K562 (cell line): ENCODE data around the gene CCDC106. TPM values are rescaled to one million over a fixed set of nuclear protein-coding genes. Genes with fewer than 3 reads are reported as not detected.
A peak's percentile ranks its signal among the peaks of the same experiment; 100 is the strongest.

ENCODE experiments used
- FOXJ3 ChIP-seq: sonication (generic); formaldehyde crosslinking; IDR thresholded peaks from 2 replicates; pipeline ENCODE4 v1.4.0; 2020; ENCODE audit warnings: mild to moderate bottlenecking, missing genetic modification reagents
- FOXK2 ChIP-seq, 2 experiments: fragments of 450-650 bp; IDR thresholded peaks in 1 of 2; conservative IDR thresholded peaks in 1 of 2; 2 replicates each; pipeline ENCODE4 v1.6.1; 2016; ENCODE audit warnings: low read depth in 2 of 2, mild to moderate bottlenecking in 1 of 2
- HNRNPUL1 ChIP-seq: fragments of 200-400 bp; formaldehyde crosslinking; IDR thresholded peaks from 2 replicates; pipeline ENCODE4 v1.6.1; 2017; ENCODE audit warnings: low read length
- NR2C1 ChIP-seq, 2 experiments: fragments of 450-650 bp; IDR thresholded peaks; 2 replicates each; pipeline ENCODE4 v1.6.1; 2017; ENCODE audit warnings: mild to moderate bottlenecking in 2 of 2, antibody characterized with exemption in 1 of 2, inconsistent platforms in 1 of 2, missing compliant biosample characterization in 1 of 2, missing genetic modification characterization in 1 of 2
- RBFOX2 ChIP-seq: fragments of 200-400 bp; formaldehyde crosslinking; IDR thresholded peaks from 2 replicates; pipeline ENCODE4 v1.6.1; 2017; ENCODE audit warnings: low read depth, mild to moderate bottlenecking, low read length, moderate library complexity
- SP1 ChIP-seq: sonication (generic); formaldehyde crosslinking; IDR thresholded peaks from 2 replicates; pipeline ENCODE4 v1.8.1; 2022; ENCODE audit warnings: mild to moderate bottlenecking, missing genetic modification reagents
- SPI1 ChIP-seq: IDR thresholded peaks from 2 replicates; pipeline ENCODE4 v1.6.1; 2011; ENCODE audit warnings: low read depth, low read length, control low read depth, borderline replicate concordance
- TFAM ChIP-seq: fragments of 250-450 bp; sonication (Bioruptor Pico); conservative IDR thresholded peaks from 2 replicates; pipeline ENCODE4 v1.5.0; 2021; ENCODE audit warnings: mild to moderate bottlenecking, moderate library complexity
- XRCC5 ChIP-seq: fragments of 200-400 bp; formaldehyde crosslinking; IDR thresholded peaks from 2 replicates; pipeline ENCODE4 v1.6.1; 2017; ENCODE audit warnings: low read depth, mild to moderate bottlenecking, low read length
- polyA plus RNA-seq, 8 experiments: library from polyadenylated mRNA; depleted of rRNA in 4 of 8; stranded (reverse) in 5 of 8; unstranded in 3 of 8; fragments of >200 nt; fragmentation: Nextera tagmentation in 2 of 8; fragmentation: Illumina TruSeq in 1 of 8; extraction: Ambion mirVana in 2 of 8; extraction: Trizol in 1 of 8; gene quantifications; 2 replicates each; pipeline versions ENCODE4 v1.2.1 to v1.2.3, GENCODE V29; 2011 to 2014; ENCODE audit warnings: inconsistent platforms in 1 of 8, missing spikeins in 1 of 8
- total RNA-seq, 7 experiments: library from RNA; depleted of rRNA in 6 of 7; stranded (reverse); fragments of >200 nt in 6 of 7; fragmentation: Illumina TruSeq in 2 of 7; extraction: Trizol in 2 of 7; gene quantifications; 2 replicates each; pipeline versions ENCODE4 v1.2.1 to v1.2.3, GENCODE V29; 2011 to 2021; ENCODE audit warnings: low replicate concordance in 1 of 7
- TF ChIP-seq, protein P1 (sequence below), 2 experiments: IDR thresholded peaks; 2 replicates each; pipeline ENCODE4 v1.6.1; 2011; ENCODE audit warnings: borderline replicate concordance in 1 of 2, control low read depth in 1 of 2, low read depth in 1 of 2, low read length in 1 of 2, mild to moderate bottlenecking in 1 of 2, mixed read lengths in 1 of 2, moderate library complexity in 1 of 2; ENCODE audit not compliant: insufficient read depth in 1 of 2, insufficient read length in 1 of 2, poor library complexity in 1 of 2, severe bottlenecking in 1 of 2; ENCODE audit errors: extremely low read depth in 1 of 2
- TF ChIP-seq, protein P2 (sequence below), 3 experiments: fragments of 200-800 bp in 1 of 3; fragments of 250-450 bp in 1 of 3; fragments of 450-650 bp in 1 of 3; sonication (Bioruptor Pico) in 1 of 3; sonication (Bioruptor generic) in 1 of 3; formaldehyde crosslinking in 1 of 3; IDR thresholded peaks; 2 replicates each; pipeline versions ENCODE4 v1.6.1 to v1.8.0; 2016 to 2022; ENCODE audit warnings: mild to moderate bottlenecking in 2 of 3, missing genetic modification characterization in 2 of 3, missing compliant biosample characterization in 1 of 3, moderate library complexity in 1 of 3
- TF ChIP-seq, protein P3 (sequence below), 2 experiments: fragments of 450-650 bp in 1 of 2; sonication (generic) in 1 of 2; formaldehyde crosslinking in 1 of 2; IDR thresholded peaks; 2 replicates each; pipeline versions ENCODE4 v1.7.1 to v1.9.0; 2016 to 2022; ENCODE audit warnings: inconsistent platforms in 1 of 2, mild to moderate bottlenecking in 1 of 2, missing genetic modification reagents in 1 of 2

CCDC106 gene
- total and polyA plus RNA-seq, 9 of the 15 experiments (the other 6 are each of a cell fraction or from before 2014, with no cell fraction given), result 0.10 to 27.5 (median 15.0) TPM; not detected in 1

DNA sequence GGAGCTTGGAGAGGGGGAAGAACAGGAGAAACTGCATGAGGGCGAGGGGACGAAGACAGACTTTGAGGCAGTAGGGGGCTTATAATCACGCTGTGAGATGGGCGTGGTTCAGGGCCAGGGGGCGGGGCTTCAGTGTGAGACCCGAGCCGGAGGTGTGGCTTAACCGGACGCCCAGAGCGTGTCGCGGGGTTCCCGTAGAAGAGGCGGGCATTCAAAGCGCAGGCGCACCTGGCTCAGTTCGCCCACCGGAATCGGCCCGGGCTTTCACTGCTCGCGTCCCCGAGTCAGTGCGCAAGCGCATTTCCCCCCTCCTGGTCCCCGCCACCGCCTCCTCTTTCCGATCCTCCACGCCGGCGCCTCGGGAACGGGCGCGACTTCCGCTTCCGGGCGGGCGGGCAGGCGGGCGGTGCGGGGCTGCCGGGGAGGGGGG lies 42.8 kb upstream of the CCDC106 start (continued):
- TF ChIP-seq, protein P1, sequence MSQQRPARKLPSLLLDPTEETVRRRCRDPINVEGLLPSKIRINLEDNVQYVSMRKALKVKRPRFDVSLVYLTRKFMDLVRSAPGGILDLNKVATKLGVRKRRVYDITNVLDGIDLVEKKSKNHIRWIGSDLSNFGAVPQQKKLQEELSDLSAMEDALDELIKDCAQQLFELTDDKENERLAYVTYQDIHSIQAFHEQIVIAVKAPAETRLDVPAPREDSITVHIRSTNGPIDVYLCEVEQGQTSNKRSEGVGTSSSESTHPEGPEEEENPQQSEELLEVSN (IDR thresholded peaks at IDR 0.05; ENCODE audit: borderline replicate concordance in 1 of 2, extremely low read depth in 1 of 2, insufficient read depth in 1 of 2, insufficient read length in 1 of 2, low read depth in 1 of 2, low read length in 1 of 2, poor library complexity in 1 of 2, severe bottlenecking in 1 of 2), result peak; percentile 28 to 69
- TF ChIP-seq FOXJ3 (CRISPR knock-in tag) (no peak), FOXK2 (conservative IDR thresholded peaks at IDR 0.05 in 1 of 2, IDR thresholded peaks at IDR 0.05 in 1 of 2; ENCODE audit: low read depth in 2 of 2) (no peak; a peak in 1 of 4 replicates), TFAM (CRISPR knock-in tag) (no peak), SP1 (CRISPR knock-in tag) (0 out of 2 replicates have a peak, but pooled peaks have one; percentile 51), HNRNPUL1 (no peak), SPI1 (peak; percentile 42; the same call in 1 of the 2 replicates), XRCC5 (no peak), NR2C1 (IDR thresholded peaks at IDR 0.05) (no peak), NR2C1 (tag; IDR thresholded peaks at IDR 0.05) (no peak), RBFOX2 (peak; percentile 63)
- TF ChIP-seq, protein P2, sequence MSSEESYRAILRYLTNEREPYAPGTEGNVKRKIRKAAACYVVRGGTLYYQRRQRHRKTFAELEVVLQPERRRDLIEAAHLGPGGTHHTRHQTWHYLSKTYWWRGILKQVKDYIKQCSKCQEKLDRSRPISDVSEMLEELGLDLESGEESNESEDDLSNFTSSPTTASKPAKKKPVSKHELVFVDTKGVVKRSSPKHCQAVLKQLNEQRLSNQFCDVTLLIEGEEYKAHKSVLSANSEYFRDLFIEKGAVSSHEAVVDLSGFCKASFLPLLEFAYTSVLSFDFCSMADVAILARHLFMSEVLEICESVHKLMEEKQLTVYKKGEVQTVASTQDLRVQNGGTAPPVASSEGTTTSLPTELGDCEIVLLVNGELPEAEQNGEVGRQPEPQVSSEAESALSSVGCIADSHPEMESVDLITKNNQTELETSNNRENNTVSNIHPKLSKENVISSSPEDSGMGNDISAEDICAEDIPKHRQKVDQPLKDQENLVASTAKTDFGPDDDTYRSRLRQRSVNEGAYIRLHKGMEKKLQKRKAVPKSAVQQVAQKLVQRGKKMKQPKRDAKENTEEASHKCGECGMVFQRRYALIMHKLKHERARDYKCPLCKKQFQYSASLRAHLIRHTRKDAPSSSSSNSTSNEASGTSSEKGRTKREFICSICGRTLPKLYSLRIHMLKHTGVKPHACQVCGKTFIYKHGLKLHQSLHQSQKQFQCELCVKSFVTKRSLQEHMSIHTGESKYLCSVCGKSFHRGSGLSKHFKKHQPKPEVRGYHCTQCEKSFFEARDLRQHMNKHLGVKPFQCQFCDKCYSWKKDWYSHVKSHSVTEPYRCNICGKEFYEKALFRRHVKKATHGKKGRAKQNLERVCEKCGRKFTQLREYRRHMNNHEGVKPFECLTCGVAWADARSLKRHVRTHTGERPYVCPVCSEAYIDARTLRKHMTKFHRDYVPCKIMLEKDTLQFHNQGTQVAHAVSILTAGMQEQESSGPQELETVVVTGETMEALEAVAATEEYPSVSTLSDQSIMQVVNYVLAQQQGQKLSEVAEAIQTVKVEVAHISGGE (CRISPR knock-in tag; IDR thresholded peaks at IDR 0.05), result peak in 2 of 3 experiments; percentile 19 to 92; a peak in 3 of 6 replicates
- TF ChIP-seq, protein P3, sequence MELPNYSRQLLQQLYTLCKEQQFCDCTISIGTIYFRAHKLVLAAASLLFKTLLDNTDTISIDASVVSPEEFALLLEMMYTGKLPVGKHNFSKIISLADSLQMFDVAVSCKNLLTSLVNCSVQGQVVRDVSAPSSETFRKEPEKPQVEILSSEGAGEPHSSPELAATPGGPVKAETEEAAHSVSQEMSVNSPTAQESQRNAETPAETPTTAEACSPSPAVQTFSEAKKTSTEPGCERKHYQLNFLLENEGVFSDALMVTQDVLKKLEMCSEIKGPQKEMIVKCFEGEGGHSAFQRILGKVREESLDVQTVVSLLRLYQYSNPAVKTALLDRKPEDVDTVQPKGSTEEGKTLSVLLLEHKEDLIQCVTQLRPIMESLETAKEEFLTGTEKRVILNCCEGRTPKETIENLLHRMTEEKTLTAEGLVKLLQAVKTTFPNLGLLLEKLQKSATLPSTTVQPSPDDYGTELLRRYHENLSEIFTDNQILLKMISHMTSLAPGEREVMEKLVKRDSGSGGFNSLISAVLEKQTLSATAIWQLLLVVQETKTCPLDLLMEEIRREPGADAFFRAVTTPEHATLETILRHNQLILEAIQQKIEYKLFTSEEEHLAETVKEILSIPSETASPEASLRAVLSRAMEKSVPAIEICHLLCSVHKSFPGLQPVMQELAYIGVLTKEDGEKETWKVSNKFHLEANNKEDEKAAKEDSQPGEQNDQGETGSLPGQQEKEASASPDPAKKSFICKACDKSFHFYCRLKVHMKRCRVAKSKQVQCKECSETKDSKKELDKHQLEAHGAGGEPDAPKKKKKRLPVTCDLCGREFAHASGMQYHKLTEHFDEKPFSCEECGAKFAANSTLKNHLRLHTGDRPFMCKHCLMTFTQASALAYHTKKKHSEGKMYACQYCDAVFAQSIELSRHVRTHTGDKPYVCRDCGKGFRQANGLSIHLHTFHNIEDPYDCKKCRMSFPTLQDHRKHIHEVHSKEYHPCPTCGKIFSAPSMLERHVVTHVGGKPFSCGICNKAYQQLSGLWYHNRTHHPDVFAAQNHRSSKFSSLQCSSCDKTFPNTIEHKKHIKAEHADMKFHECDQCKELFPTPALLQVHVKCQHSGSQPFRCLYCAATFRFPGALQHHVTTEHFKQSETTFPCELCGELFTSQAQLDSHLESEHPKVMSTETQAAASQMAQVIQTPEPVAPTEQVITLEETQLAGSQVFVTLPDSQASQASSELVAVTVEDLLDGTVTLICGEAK (IDR thresholded peaks at IDR 0.05), result peak; percentile 89
- TF ChIP-seq, protein P3 (CRISPR knock-in tag; IDR thresholded peaks at IDR 0.05), result no peak
